Superior temporal gyrus (tissue), 1 donor: Measurements from ENCODE around the gene CCDC136.

Experiments
- DNase-seq: peaks from one replicate; pipeline ENCODE4 v3.0.0-alpha.2; 2016; ENCODE audit errors: extremely low spot score

CCDC136 gene

GRCh38 chr7:128844777-128845311 lies 53.1 kb downstream of the CCDC136 start:
- no peak for DNase-seq

GRCh38 chr7:128845475-128845874 lies 53.7 kb downstream of the CCDC136 start:
- no peak for DNase-seq

- DNase-seq = no peak
Observed at GRCh38 chr7:128845987-128846386, 54.2 kb downstream of the CCDC136 start.

- DNase-seq = no peak
Observed at GRCh38 chr7:128846781-128847444, 55.1 kb downstream of the CCDC136 start.

GRCh38 chr7:128847721-128848211 lies 56.0 kb downstream of the CCDC136 start:
- DNase-seq = no peak

GRCh38 chr7:128848289-128849155 lies 56.8 kb downstream of the CCDC136 start:
- DNase-seq = no peak

GRCh38 chr7:128849156-128849515 lies 57.4 kb downstream of the CCDC136 start:
- DNase-seq = no peak

GRCh38 chr7:128849804-128850490 lies 58.2 kb downstream of the CCDC136 start:
- DNase-seq = no peak

- no peak for DNase-seq
Observed at GRCh38 chr7:128852537-128853254, 60.9 kb downstream of the CCDC136 start.

- no peak for DNase-seq
Observed at GRCh38 chr7:128853799-128854198, 62.0 kb downstream of the CCDC136 start.

- DNase-seq = no peak
Observed at GRCh38 chr7:128854396-128854795, 62.6 kb downstream of the CCDC136 start.

GRCh38 chr7:128855559-128855958 lies 63.8 kb downstream of the CCDC136 start:
- DNase-seq = no peak

- no peak for DNase-seq
Observed at GRCh38 chr7:128856001-128856718, 64.4 kb downstream of the CCDC136 start.

GRCh38 chr7:128858380-128859231 lies 66.8 kb downstream of the CCDC136 start:
- DNase-seq = no peak

GRCh38 chr7:128859232-128860157 lies 67.7 kb downstream of the CCDC136 start:
- no peak for DNase-seq

GRCh38 chr7:128860158-128861073 lies 68.6 kb downstream of the CCDC136 start:
- no peak for DNase-seq

GRCh38 chr7:128861957-128862570 lies 70.3 kb downstream of the CCDC136 start:
- DNase-seq = no peak
